Keratinocyte (primary cell): ENCODE measurements around the gene SYNE1. TPM values are rescaled to one million over a fixed set of nuclear protein-coding genes. Genes with fewer than 3 reads are reported as not detected.

Source experiments
- DNase-seq: peaks from one replicate; pipeline ENCODE4 v3.0.0-alpha.2; 2011; ENCODE audit warnings: low read depth, missing footprints, low spot score
- FAIRE-seq: peaks from 2 replicates; lab custom pipeline; 2011; peaks lifted over from hg19 to GRCh38; lab: Jason Lieb, UNC
- H2AFZ ChIP-seq: 2 replicates; pipeline ENCODE4 v1.6.0; 2012; ENCODE audit warnings: low read length, control low read depth, inconsistent platforms; ENCODE audit not compliant: control insufficient read depth
- H3K27ac ChIP-seq: 2 replicates; pipeline ENCODE4 v1.5.1; 2011; ENCODE audit warnings: low read length; ENCODE audit not compliant: control insufficient read depth, insufficient read depth
- H3K27me3 ChIP-seq: 3 replicates; pipeline ENCODE4 v1.6.0; 2011; ENCODE audit warnings: low read length; ENCODE audit not compliant: control insufficient read depth, insufficient read depth; ENCODE audit errors: extremely low read depth
- H3K36me3 ChIP-seq, 2 experiments: 2 replicates in 1 of 2; 3 replicates in 1 of 2; pipeline ENCODE4 v1.5.1; 2011; ENCODE audit warnings: low read length in 2 of 2, mild to moderate bottlenecking in 1 of 2; ENCODE audit not compliant: control insufficient read depth in 2 of 2, insufficient read depth in 2 of 2; ENCODE audit errors: extremely low read depth in 1 of 2
- H3K4me1 ChIP-seq: 3 replicates; pipeline ENCODE4 v1.5.1; 2011; ENCODE audit warnings: low read length; ENCODE audit not compliant: control insufficient read depth, insufficient read depth; ENCODE audit errors: extremely low read depth
- H3K4me2 ChIP-seq: 3 replicates; pipeline ENCODE4 v1.6.0; 2011; ENCODE audit warnings: low read depth, low read length; ENCODE audit not compliant: control insufficient read depth, insufficient read depth; ENCODE audit errors: extremely low read depth
- H3K4me3 ChIP-seq, 3 experiments: fragments of 200-600 bp in 1 of 3; sonication (generic) in 1 of 3; 2 replicates in 2 of 3; 3 replicates in 1 of 3; pipeline ENCODE4 v1.5.1; 2011 to 2016; ENCODE audit warnings: low read length in 3 of 3, mild to moderate bottlenecking in 3 of 3, control low read depth in 2 of 3, inconsistent platforms in 1 of 3, low read depth in 1 of 3, mixed read lengths in 1 of 3, mixed run types in 1 of 3, moderate library complexity in 1 of 3; ENCODE audit not compliant: control insufficient read depth in 2 of 3, insufficient read depth in 2 of 3; ENCODE audit errors: extremely low read depth in 1 of 3
- H3K79me2 ChIP-seq: 2 replicates; pipeline ENCODE4 v1.6.0; 2012; ENCODE audit warnings: low read length; ENCODE audit not compliant: control insufficient read depth, insufficient read depth
- H3K9ac ChIP-seq: 3 replicates; pipeline ENCODE4 v1.6.0; 2011; ENCODE audit warnings: low read length; ENCODE audit not compliant: control insufficient read depth, insufficient read depth; ENCODE audit errors: extremely low read depth
- H3K9me1 ChIP-seq: 3 replicates; pipeline ENCODE4 v1.6.0; 2011; ENCODE audit warnings: low read length; ENCODE audit not compliant: control insufficient read depth, insufficient read depth; ENCODE audit errors: extremely low read depth
- H3K9me3 ChIP-seq: 2 replicates; pipeline ENCODE4 v1.5.1; 2012; ENCODE audit warnings: low read depth, low read length; ENCODE audit not compliant: control insufficient read depth
- H4K20me1 ChIP-seq: 3 replicates; pipeline ENCODE4 v1.6.0; 2011; ENCODE audit warnings: low read length; ENCODE audit not compliant: control insufficient read depth, insufficient read depth; ENCODE audit errors: extremely low read depth
- CTCF ChIP-seq, 3 experiments: IDR thresholded peaks in 1 of 3; conservative IDR thresholded peaks in 1 of 3; optimal IDR thresholded peaks in 1 of 3; 2 replicates in 2 of 3; 3 replicates in 1 of 3; pipeline versions ENCODE3 to v1.5.1; 2011; ENCODE audit warnings: low read length in 3 of 3, mild to moderate bottlenecking in 3 of 3, moderate library complexity in 2 of 3, control low read depth in 1 of 3, inconsistent platforms in 1 of 3; ENCODE audit not compliant: insufficient read depth in 2 of 3; ENCODE audit errors: extremely low read depth in 1 of 3
- EZH2 ChIP-seq: IDR thresholded peaks from one replicate; pipeline ENCODE4 v1.6.1; 2012; ENCODE audit warnings: inconsistent platforms, mild to moderate bottlenecking, low read length, moderate library complexity
- dilution Hi-C: fragments of 300-500 bp; cut with MboI; formaldehyde crosslinking; loops from one replicate; pipeline ENCODE4 v1.7.0; 2020; ENCODE audit warnings: low sequenced_read_pairs; ENCODE audit not compliant: extremely low pct_ligation_motif_present
- polyA plus RNA-seq, 5 experiments: library from polyadenylated mRNA; depleted of rRNA in 3 of 5; stranded (reverse) in 3 of 5; stranded (forward) in 1 of 5; unstranded in 1 of 5; fragments of >200 nt; gene quantifications; 1 replicate in 1 of 5; 2 replicates in 3 of 5; 3 replicates in 1 of 5; pipeline versions ENCODE4 v1.2.1 to v1.2.3, GENCODE V29; 2011 to 2012; ENCODE audit warnings: missing spikeins in 2 of 5, low read depth in 1 of 5, low replicate concordance in 1 of 5

Gene SYNE1
- polyA plus RNA-seq, 1 donor (not counting 4 experiments of a cell fraction or from before 2014, with no cell fraction given) = 4.0 TPM

DNA sequence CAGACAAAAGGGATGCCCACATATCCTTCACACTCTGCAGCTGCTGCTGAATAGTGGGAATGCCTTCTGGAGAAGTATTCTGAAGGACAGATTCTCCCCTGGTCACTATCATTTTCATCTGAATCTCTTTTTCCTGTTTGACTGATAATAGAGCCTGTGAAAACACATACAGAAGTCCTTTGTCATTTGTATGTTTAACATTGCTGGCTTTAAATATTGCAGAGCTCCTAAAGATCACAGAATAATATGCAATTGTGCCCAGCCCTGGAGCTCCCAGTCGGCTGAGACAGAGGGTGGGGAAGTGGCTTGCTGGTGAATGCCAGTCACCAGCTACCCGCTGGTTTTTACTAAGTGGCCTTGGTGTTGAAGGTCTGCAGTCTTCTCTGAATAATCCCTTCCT is 272.3 kb downstream of the SYNE1 start:
- H3K9me3 ChIP-seq = no peaks in the 10 kb centered on the region
- H3K9me1 ChIP-seq = no peaks in the 10 kb centered on the region
- H3K9ac ChIP-seq = no peak overlapping the region
- H3K4me2 ChIP-seq = no peak overlapping the region
- H3K27me3 ChIP-seq = no peaks in the 10 kb centered on the region
- no peaks in the 10 kb centered on the region for H3K79me2 ChIP-seq
- FAIRE-seq (no peak), DNase-seq (no peak)
- H3K4me3 ChIP-seq = no peak overlapping the region
- dilution Hi-C loops = no loop called here
- no peak overlapping the region for H3K27ac ChIP-seq
- no peak overlapping the region for H2AFZ ChIP-seq
- peaks cover 0 to 2% of the 10 kb centered on the region in 2 experiments for H3K36me3 ChIP-seq
- TF ChIP-seq EZH2 = no peak
- no peak for TF ChIP-seq CTCF (optimal IDR thresholded peaks at IDR 0.05 in 1 of 3, IDR thresholded peaks at IDR 0.05 in 1 of 3, conservative IDR thresholded peaks at IDR 0.05 in 1 of 3; ENCODE audit: extremely low read depth in 1 of 3, insufficient read depth in 2 of 3, low read length in 3 of 3)
- no peaks in the 10 kb centered on the region for H4K20me1 ChIP-seq
- no peaks in the 10 kb centered on the region for H3K4me1 ChIP-seq

GRCh38 chr6:152360034-152360433 is 277.1 kb downstream of the SYNE1 start:
- H3K4me1 ChIP-seq = peaks cover 2% of the 10 kb centered on the region
- no peaks in the 10 kb centered on the region for H3K9me3 ChIP-seq
- no peak for TF ChIP-seq EZH2
- DNase-seq = no peak
- no peaks in the 10 kb centered on the region for H4K20me1 ChIP-seq
- H3K27me3 ChIP-seq = no peaks in the 10 kb centered on the region
- H3K36me3 ChIP-seq = no peaks in the 10 kb centered on the region
- no peaks in the 10 kb centered on the region for H3K9me1 ChIP-seq
- no peak overlapping the region for H3K4me3 ChIP-seq
- no peak overlapping the region for H3K9ac ChIP-seq
- no peak for FAIRE-seq
- dilution Hi-C loops = no loop called here
- no peak overlapping the region for H3K4me2 ChIP-seq
- no peak overlapping the region for H3K27ac ChIP-seq
- H2AFZ ChIP-seq = no peak overlapping the region
- H3K79me2 ChIP-seq = no peaks in the 10 kb centered on the region

DNA sequence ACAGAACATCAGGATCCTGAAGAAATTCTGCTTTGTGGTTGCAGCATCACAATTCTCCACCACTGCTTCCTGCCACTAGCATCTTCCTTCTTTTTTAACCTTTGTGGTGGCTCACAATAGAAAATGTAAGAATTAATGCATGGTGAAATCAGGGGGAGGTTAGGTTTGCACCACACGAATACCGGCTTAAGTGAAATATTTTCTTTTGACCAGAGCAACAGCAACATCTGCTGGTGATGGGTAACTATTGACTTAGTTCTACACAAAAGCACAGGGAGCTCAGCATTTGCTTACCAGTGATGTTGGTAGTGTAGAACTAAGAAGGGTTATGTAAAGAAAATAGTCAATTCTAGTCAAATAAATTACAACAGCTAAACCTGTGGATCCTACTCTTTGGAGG is 280.5 kb downstream of the SYNE1 start:
- H3K9me3 ChIP-seq = no peaks in the 10 kb centered on the region
- H2AFZ ChIP-seq = no peak overlapping the region
- FAIRE-seq (no peak), DNase-seq (no peak)
- no peak overlapping the region for H3K9ac ChIP-seq
- dilution Hi-C loops = no loop called here
- H3K36me3 ChIP-seq = peaks cover 0 to 2% of the 10 kb centered on the region in 2 experiments
- H3K4me1 ChIP-seq = peaks cover 2% of the 10 kb centered on the region
- H3K27ac ChIP-seq = no peak overlapping the region
- no peaks in the 10 kb centered on the region for H4K20me1 ChIP-seq
- TF ChIP-seq CTCF (optimal IDR thresholded peaks at IDR 0.05 in 1 of 3, IDR thresholded peaks at IDR 0.05 in 1 of 3, conservative IDR thresholded peaks at IDR 0.05 in 1 of 3; ENCODE audit: extremely low read depth in 1 of 3, insufficient read depth in 2 of 3, low read length in 3 of 3) (peak; percentile 21 to 53 (median 41)), EZH2 (no peak)
- H3K4me2 ChIP-seq = no peak overlapping the region
- H3K4me3 ChIP-seq = no peak overlapping the region
- no peaks in the 10 kb centered on the region for H3K9me1 ChIP-seq
- H3K27me3 ChIP-seq = no peaks in the 10 kb centered on the region
- H3K79me2 ChIP-seq = no peaks in the 10 kb centered on the region
